ENCODE data around the gene PRPSAP2.
"Not testable (repeated sequence)": the region's sequence is repeated elsewhere in the genome, so short reads cannot be mapped to it uniquely, and the experiment has no call there.

Gene PRPSAP2

GRCh38 chr17:18855831-18856569 is 1.9 kb upstream of the PRPSAP2 start:
- no peak for TF ChIP-seq CTCF (IDR thresholded peaks at IDR 0.05; ENCODE audit: low read depth, low read length)
- peak; percentile 78 for DNase-seq (ENCODE audit: extremely low read depth, low read depth)

GRCh38 chr17:18856570-18856915 is 1.4 kb upstream of the PRPSAP2 start:
- no peak for DNase-seq (ENCODE audit: extremely low read depth, low read depth)
- TF ChIP-seq CTCF (IDR thresholded peaks at IDR 0.05; ENCODE audit: low read depth, low read length) = no peak

GRCh38 chr17:18858567-18859245 is 775 bp downstream of the PRPSAP2 start:
- no peak for DNase-seq (ENCODE audit: extremely low read depth, low read depth)
- TF ChIP-seq CTCF (IDR thresholded peaks at IDR 0.05; ENCODE audit: low read depth, low read length) = no peak

- no peak for TF ChIP-seq CTCF (IDR thresholded peaks at IDR 0.05; ENCODE audit: low read depth, low read length)
- DNase-seq (ENCODE audit: extremely low read depth, low read depth) = no peak
These were observed 1.3 kb downstream of the PRPSAP2 start for GRCh38 chr17:18859256-18859655.

DNA sequence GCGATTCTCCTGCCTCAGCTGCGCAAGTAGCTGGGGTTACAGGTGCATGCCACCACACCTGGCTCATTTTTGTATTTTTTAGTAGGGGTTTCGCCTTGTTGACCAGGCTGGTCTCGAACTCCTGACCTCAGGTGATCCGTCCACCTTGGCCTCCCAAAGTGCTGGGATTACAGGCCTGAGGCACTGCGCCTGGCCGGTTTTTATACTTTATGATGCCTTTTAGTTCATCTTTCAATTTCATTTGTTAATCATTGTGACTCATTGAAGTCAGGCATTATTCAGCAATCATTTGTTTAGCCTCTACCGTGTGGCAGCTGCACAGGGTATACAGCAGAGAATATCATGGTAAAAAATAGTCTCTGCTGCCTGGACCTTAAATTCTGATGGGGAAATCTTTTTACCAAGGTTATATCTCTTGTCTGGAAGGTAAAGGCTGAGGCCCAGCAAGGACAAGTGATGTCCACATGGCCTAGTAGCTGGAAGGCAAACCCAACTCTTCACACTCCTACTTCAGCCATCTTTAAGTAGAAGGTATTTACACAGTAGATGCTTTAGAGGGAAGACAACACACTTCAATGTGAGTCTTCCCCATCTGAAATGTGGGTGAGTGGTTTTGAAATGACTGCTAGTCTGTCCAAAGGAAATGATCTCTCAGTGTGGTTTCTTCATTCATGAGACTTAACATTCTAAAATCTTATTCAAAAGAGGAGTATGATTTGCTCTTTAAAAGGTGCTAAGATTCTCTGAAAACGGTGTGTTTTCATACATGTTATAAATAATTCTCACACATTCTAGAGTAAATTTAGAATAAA is 2.4 kb downstream of the PRPSAP2 start:
- TF ChIP-seq CTCF (IDR thresholded peaks at IDR 0.05; ENCODE audit: low read depth, low read length) = no peak
- DNase-seq (ENCODE audit: extremely low read depth, low read depth) = no peak

DNA sequence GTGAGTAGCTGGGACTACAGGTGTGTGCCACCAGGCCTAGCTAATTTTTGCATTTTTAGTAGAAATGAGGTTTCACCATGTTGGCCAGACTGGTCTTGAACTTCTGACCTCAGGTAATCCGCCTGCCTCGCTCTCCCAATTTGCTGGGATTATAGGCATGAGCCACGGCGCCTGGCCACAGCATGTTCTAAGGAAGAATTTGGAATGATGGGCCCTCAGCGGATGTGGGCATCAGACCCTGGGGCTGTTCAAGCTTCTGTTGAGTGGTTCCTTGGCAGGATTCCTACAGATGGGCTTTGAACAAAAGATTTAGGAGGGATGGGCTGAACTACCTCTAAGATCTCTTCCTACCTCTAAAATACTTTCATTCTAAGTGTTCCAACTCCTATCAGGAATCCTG is 4.1 kb downstream of the PRPSAP2 start:
- no peak for TF ChIP-seq CTCF (IDR thresholded peaks at IDR 0.05; ENCODE audit: low read depth, low read length)

DNA sequence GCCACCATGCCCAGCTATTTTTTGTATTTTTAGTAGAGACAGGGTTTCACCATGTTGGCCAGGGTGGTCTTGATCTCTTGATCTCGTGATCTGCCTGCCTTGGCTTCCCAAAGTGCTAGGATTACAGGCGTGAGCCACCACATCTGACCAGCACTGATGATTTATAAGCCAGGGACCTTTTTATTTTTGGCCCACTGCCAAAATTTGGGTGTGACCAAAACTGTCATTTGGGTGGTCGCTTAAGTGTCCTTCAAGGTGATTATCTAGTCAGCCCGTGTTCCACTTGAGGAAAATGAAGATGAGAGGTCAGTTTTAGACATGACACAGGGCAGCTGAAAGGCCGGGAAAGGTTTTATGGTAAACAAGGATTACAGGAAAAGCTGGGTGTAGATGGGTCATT is 7.1 kb downstream of the PRPSAP2 start:
- DNase-seq (ENCODE audit: extremely low read depth, low read depth) = not testable (repeated sequence)

More for the DNA sequence above, 4.1 kb downstream of the PRPSAP2 start:
- DNase-seq (ENCODE audit: extremely low read depth, low read depth) = no peak
